Choroid plexus epithelial cell (primary cell): ENCODE measurements around the gene RENBP.
"Not testable (repeated sequence)": the region's sequence is repeated elsewhere in the genome, so short reads cannot be mapped to it uniquely, and the experiment has no call there.

Experiments used
- DNase-seq: peaks from one replicate; pipeline ENCODE4 v3.0.0-alpha.2; 2010; ENCODE audit warnings: low read depth
- H3K4me3 ChIP-seq: 2 replicates; pipeline ENCODE4 v1.5.1; 2011; ENCODE audit warnings: low read depth, mild to moderate bottlenecking, control low read depth, low read length, moderate library complexity
- CTCF ChIP-seq: conservative IDR thresholded peaks from 2 replicates; pipeline ENCODE4 v1.5.1; 2011; ENCODE audit warnings: low read depth, mild to moderate bottlenecking, control low read depth, inconsistent platforms, low read length, moderate library complexity

The RENBP gene

GRCh38 chrX:153988493-153988892 is 44.0 kb upstream of the RENBP start:
- H3K4me3 ChIP-seq = no peak overlapping the region
- no peak for TF ChIP-seq CTCF

DNA sequence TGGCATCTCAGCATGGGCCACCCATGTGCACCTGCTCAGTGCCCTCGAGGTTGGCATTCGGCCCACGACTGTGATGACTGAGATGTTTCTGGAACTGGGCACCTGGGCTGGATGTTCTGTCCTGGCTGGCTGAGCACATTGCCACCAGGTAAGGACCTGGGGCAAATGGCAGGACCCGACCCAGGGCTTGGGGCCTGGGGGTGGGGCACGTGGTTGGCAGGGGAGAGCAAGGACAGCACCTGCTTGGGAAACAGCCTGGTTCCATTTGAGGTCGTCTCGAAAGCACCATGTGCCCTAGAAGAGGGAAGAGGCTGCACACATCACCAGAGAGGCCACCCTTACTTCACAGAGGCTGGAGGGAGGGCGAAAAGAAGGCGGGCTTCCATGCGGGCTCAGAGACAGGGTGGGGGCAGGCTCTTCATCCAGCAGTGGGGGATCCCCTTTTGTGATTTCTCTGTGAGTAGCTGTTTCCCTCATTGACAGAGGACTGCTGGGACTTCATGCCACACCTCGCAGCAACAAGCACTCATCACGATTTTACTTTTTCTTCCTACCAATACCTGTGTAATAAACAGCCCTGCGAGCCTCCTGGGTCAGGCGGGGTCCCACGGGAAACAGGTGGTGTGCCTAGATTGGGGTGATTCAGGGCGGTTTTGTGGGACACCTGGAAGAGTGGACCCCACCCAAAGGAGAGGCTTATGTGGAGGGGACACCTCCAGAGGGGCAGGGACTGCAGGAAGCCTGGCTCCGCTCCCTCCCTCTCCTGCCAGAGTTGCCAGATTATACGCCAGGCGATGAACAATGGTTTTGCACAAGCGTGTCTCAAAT is 40.1 kb upstream of the RENBP start:
- no peak overlapping the region for H3K4me3 ChIP-seq
- no peak for DNase-seq

More at GRCh38 chrX:153988493-153988892, 44.0 kb upstream of the RENBP start:
- DNase-seq = no peak

DNA sequence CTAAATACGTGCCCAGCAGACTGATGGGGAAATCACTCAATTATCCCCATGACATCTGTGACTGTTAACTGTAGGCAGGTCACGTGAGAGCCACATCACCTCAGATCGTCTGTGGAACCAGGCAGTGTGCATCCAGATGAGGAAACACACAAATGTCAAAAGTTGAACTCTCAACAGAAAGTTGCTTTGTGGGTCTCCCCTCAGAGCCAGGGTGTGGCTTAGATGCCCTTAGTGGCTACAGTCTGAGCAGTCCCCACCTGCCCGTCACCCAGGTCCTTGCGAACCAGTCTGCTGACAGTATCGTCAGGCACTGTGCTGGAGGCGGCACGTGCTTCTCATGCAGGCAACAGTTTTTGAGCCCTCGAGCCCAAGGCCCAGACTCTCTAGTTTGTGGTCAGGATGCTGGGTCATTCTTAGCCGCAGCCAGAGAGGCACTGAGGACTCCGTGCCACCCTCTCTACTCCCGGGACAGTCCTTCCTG is 38.9 kb upstream of the RENBP start:
- DNase-seq = no peak
- TF ChIP-seq CTCF = no peak
- H3K4me3 ChIP-seq = no peak overlapping the region

More for the DNA sequence above, 40.1 kb upstream of the RENBP start:
- no peak for TF ChIP-seq CTCF

DNA sequence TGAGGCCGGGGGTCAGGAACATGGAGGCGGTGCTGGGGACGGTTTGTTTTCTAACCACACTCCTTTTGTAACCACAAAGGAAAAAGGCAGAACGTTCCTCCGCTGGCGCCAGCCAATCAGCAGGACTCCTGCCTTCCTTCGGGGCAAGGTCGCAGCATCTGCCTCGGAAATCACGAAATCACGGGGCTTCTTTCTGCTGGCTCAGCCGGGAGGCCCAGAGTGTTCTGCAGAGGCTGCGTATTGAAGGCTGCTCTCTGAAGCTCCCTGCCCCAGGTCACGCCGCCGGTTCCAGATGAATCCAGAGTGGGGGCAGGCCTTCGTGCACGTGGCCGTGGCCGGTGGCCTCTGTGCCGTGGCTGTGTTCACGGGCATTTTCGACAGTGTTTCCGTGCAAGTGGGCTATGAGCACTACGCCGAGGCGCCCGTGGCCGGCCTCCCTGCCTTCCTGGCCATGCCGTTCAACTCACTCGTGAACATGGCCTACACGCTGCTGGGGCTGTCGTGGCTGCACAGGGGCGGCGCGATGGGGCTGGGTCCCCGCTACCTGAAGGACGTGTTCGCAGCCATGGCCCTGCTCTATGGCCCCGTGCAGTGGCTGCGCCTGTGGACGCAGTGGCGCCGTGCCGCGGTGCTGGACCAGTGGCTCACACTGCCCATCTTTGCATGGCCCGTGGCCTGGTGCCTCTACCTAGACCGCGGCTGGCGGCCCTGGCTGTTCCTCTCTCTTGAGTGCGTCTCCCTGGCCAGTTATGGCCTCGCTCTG is 37.5 kb upstream of the RENBP start:
- H3K4me3 ChIP-seq = no peak overlapping the region
- peak; percentile 94 for DNase-seq
- no peak for TF ChIP-seq CTCF

DNA sequence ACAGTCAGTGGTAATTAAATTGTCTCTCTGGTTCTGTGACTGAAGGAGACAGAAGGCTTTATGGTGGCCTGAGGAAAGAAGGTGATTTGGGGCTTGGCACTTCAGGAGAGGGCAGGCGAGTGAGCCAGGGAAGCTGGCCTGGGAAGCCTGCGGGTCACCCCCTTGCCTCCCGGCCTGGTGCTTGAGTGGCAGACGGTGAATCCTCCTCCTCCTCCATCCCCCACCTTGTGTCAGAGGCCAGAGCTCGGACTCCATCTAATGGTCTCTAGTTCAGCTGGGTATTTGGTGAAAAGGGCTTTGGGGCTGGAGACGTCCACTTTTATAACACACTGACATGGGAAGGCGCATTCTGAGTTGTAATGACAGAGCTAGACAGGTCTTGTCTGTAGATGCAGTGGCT is 36.8 kb upstream of the RENBP start:
- DNase-seq = no peak
- no peak for TF ChIP-seq CTCF
- H3K4me3 ChIP-seq = no peak overlapping the region

- not testable (repeated sequence) for H3K4me3 ChIP-seq, DNase-seq
Observed at GRCh38 chrX:153980394-153980793, 36.0 kb upstream of the RENBP start.

GRCh38 chrX:153974726-153975286 is 30.4 kb upstream of the RENBP start:
- TF ChIP-seq CTCF = no peak
- H3K4me3 ChIP-seq = no peak overlapping the region
- no peak for DNase-seq
